OCI-LY7 (cell line): ENCODE data around the gene ITGB4.

Source experiments
- EZH2phosphoT487 ChIP-seq: fragments of 200-600 bp; sonication (generic); IDR thresholded peaks from 2 replicates; pipeline ENCODE4 v1.6.1; 2018; ENCODE audit warnings: low read depth, borderline replicate concordance, mild to moderate bottlenecking, mixed run types, antibody characterized with exemption, low read length, moderate library complexity, mixed read lengths
- TF ChIP-seq, protein P1 (sequence below): fragments of 200-600 bp; sonication (generic); conservative IDR thresholded peaks from 2 replicates; pipeline ENCODE4 v1.5.1; 2014; ENCODE audit warnings: mild to moderate bottlenecking, antibody characterized with exemption, low read length, moderate library complexity, mixed read lengths

DNA sequence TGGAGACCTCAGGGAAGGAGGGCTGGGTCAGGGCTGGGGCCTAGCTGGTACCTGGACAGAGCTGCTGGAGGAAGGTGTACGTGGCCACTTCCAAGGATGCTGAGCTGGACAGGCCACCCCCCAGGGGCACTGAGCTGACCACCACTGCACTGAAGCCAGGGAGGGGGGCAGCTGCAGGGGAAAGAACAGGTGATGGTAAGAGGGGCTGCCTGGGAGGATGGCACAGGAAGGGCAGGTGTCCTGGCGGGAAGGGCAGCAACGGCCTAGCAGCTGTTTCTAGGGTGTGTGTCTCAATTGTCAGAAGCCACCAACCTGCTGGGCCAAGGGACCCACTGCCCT lies 42.0 kb downstream of the ITGB4 start:
- TF ChIP-seq, protein P1, sequence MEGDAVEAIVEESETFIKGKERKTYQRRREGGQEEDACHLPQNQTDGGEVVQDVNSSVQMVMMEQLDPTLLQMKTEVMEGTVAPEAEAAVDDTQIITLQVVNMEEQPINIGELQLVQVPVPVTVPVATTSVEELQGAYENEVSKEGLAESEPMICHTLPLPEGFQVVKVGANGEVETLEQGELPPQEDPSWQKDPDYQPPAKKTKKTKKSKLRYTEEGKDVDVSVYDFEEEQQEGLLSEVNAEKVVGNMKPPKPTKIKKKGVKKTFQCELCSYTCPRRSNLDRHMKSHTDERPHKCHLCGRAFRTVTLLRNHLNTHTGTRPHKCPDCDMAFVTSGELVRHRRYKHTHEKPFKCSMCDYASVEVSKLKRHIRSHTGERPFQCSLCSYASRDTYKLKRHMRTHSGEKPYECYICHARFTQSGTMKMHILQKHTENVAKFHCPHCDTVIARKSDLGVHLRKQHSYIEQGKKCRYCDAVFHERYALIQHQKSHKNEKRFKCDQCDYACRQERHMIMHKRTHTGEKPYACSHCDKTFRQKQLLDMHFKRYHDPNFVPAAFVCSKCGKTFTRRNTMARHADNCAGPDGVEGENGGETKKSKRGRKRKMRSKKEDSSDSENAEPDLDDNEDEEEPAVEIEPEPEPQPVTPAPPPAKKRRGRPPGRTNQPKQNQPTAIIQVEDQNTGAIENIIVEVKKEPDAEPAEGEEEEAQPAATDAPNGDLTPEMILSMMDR: no peak
- TF ChIP-seq EZH2phosphoT487: no peak
